Right lobe of liver (tissue), 4 donors: ENCODE data around the gene DDX31.

Experiments used
- CTCF ChIP-seq, 4 donors: fragments of 200-600 bp in 3 of 4; fragments of 450-650 bp in 1 of 4; IDR thresholded peaks; one replicate each; pipeline versions ENCODE4 v1.5.1 to v1.8.0; 2016 to 2022; ENCODE audit warnings: antibody characterized with exemption in 4 of 4, mild to moderate bottlenecking in 2 of 4
- POLR2A ChIP-seq: fragments of 450-650 bp; IDR thresholded peaks from one replicate; pipeline ENCODE4 v1.6.1; 2017; ENCODE audit warnings: antibody characterized with exemption, mild to moderate bottlenecking
- donor health status: DM: no; HTN: no; CAD: no.
- donor health status: DM: no; HTN: no; CAD: no.
- donor health status: DM: no; HTN: yes; CAD: no.

- no peak for TF ChIP-seq POLR2A
- no peak for TF ChIP-seq CTCF (IDR thresholded peaks at IDR 0.05)
Observed at GRCh38 chr9:132606066-132606465, 63.7 kb downstream of the DDX31 start.
